A549 (cell line): ENCODE measurements around the gene FMNL2. TPM values are rescaled to one million over a fixed set of nuclear protein-coding genes. Genes with fewer than 3 reads are reported as not detected.

Experiments
- ATAC-seq, 2 experiments: fragments of 200-7000 bp in 1 of 2; fragments of >200 bp in 1 of 2; cut with Nextera tagmentation in 1 of 2; cut with Tn5 transposase in 1 of 2; 3 replicates each; pipeline versions ENCODE4 v1.8.0 to v1.9.1; 2018 to 2020; ENCODE audit warnings: mild to moderate bottlenecking in 1 of 2, moderate library complexity in 1 of 2
- CTCF ChIA-PET: fragments of 300-600 bp; sonication (Branson Sonifier 250); formaldehyde crosslinking; extraction: SDS; loops from one replicate; lab custom pipeline; 2021; ENCODE audit warnings: antibody characterized with exemption, inconsistent platforms; lab: Yijun Ruan, JAX
- POLR2A ChIA-PET: fragments of 350-600 bp; formaldehyde crosslinking; extraction: SDS; loops from one replicate; lab custom pipeline; 2021; ENCODE audit warnings: antibody characterized with exemption, inconsistent platforms; lab: Yijun Ruan, JAX
- DNase-seq, 2 experiments: peaks; one replicate each; pipeline versions ENCODE4 v3.0.0 to v3.0.0-alpha.2; 2011 to 2016; ENCODE audit warnings: low read depth in 1 of 2, low spot score in 1 of 2
- FAIRE-seq: peaks from 2 replicates; lab custom pipeline; 2011; peaks lifted over from hg19 to GRCh38; lab: Jason Lieb, UNC
- H3K27ac ChIP-seq, 2 experiments: fragments of >200 bp; sonication (Bioruptor Twin); formaldehyde crosslinking; 3 replicates each; pipeline ENCODE4 v1.5.1; 2016 to 2017
- H3K4me1 ChIP-seq: fragments of >200 bp; sonication (Bioruptor Twin); formaldehyde crosslinking; 3 replicates; pipeline ENCODE4 v1.6.1; 2016
- H3K4me2 ChIP-seq: fragments of >200 bp; sonication (Bioruptor Twin); formaldehyde crosslinking; 3 replicates; pipeline ENCODE4 v1.6.1; 2016
- H3K4me3 ChIP-seq: fragments of >200 bp; sonication (Bioruptor Twin); formaldehyde crosslinking; 3 replicates; pipeline ENCODE4 v1.5.1; 2016
- H3K9me3 ChIP-seq: fragments of >200 bp; sonication (Bioruptor Twin); formaldehyde crosslinking; 3 replicates; pipeline ENCODE4 v1.6.1; 2016
- BHLHE40 ChIP-seq: IDR thresholded peaks from 2 replicates; pipeline ENCODE4 v1.6.1; 2012; ENCODE audit warnings: low read depth, low read length, inconsistent platforms
- CBX8 ChIP-seq: fragments of 200-600 bp; sonication (generic); IDR thresholded peaks from 2 replicates; pipeline ENCODE4 v1.6.1; 2016
- CHD4 ChIP-seq: fragments of 200-600 bp; sonication (generic); IDR thresholded peaks from 2 replicates; pipeline ENCODE4 v1.6.1; 2016; ENCODE audit warnings: antibody characterized with exemption, mild to moderate bottlenecking, borderline replicate concordance
- EHF ChIP-seq: fragments of 250-450 bp; sonication (Bioruptor Pico); IDR thresholded peaks from 2 replicates; pipeline ENCODE4 v1.5.0; 2020; ENCODE audit warnings: mild to moderate bottlenecking
- EHMT2 ChIP-seq: fragments of 200-600 bp; sonication (generic); IDR thresholded peaks from 2 replicates; pipeline ENCODE4 v1.6.1; 2016; ENCODE audit warnings: antibody characterized with exemption, low read depth, mild to moderate bottlenecking, moderate library complexity
- ESRRA ChIP-seq: fragments of 150-350 bp; IDR thresholded peaks from 2 replicates; pipeline ENCODE4 v1.6.1; 2014; ENCODE audit warnings: mild to moderate bottlenecking, low read length, borderline replicate concordance
- HDAC2 ChIP-seq: fragments of 200-600 bp; sonication (generic); IDR thresholded peaks from 2 replicates; pipeline ENCODE4 v1.6.1; 2016
- HEYL ChIP-seq: fragments of 250-450 bp; sonication (Bioruptor Pico); IDR thresholded peaks from 2 replicates; pipeline ENCODE4 v1.8.0; 2021; ENCODE audit warnings: mild to moderate bottlenecking, moderate library complexity
- HOXA7 ChIP-seq: fragments of 250-450 bp; sonication (Bioruptor Pico); IDR thresholded peaks from 2 replicates; pipeline ENCODE4 v1.5.0; 2020; ENCODE audit warnings: mild to moderate bottlenecking, moderate library complexity
- HOXB13 ChIP-seq: fragments of 250-450 bp; sonication (Bioruptor Pico); IDR thresholded peaks from 2 replicates; pipeline ENCODE4 v1.5.0; 2020; ENCODE audit warnings: low read depth, mild to moderate bottlenecking, moderate library complexity
- JUN ChIP-seq, 2 experiments: fragments of >200 bp; sonication (Bioruptor Twin); formaldehyde crosslinking; IDR thresholded peaks; 2 replicates in 1 of 2; 3 replicates in 1 of 2; pipeline ENCODE4 v1.6.1; 2016 to 2017
- MAFK ChIP-seq: fragments of 450-650 bp; IDR thresholded peaks from 2 replicates; pipeline ENCODE4 v1.6.1; 2014; ENCODE audit not compliant: partially characterized antibody
- NFE2L2 ChIP-seq: fragments of 150-350 bp; conservative IDR thresholded peaks from 2 replicates; pipeline ENCODE4 v1.6.1; 2014; ENCODE audit warnings: low read length
- NPAS2 ChIP-seq: fragments of 250-450 bp; sonication (Bioruptor Pico); IDR thresholded peaks from 2 replicates; pipeline ENCODE4 v1.8.0; 2022; ENCODE audit warnings: mild to moderate bottlenecking, moderate library complexity, borderline replicate concordance
- NR3C1 ChIP-seq: fragments of >200 bp; sonication (Bioruptor Twin); formaldehyde crosslinking; IDR thresholded peaks from 3 replicates; pipeline ENCODE4 v1.6.1; 2017
- RCOR1 ChIP-seq: fragments of 150-350 bp; IDR thresholded peaks from 2 replicates; pipeline ENCODE4 v1.6.1; 2014; ENCODE audit warnings: antibody characterized with exemption, low read length, low read depth
- SMC3 ChIP-seq: fragments of >200 bp; sonication (Bioruptor Twin); formaldehyde crosslinking; IDR thresholded peaks from 3 replicates; pipeline ENCODE4 v1.6.1; 2018; ENCODE audit warnings: inconsistent platforms
- SREBF2 ChIP-seq: fragments of 450-650 bp; IDR thresholded peaks from 2 replicates; pipeline ENCODE4 v1.6.1; 2014; ENCODE audit warnings: mild to moderate bottlenecking, moderate library complexity
- ZC3H11A ChIP-seq: fragments of 450-650 bp; IDR thresholded peaks from 2 replicates; pipeline ENCODE4 v1.6.1; 2014; ENCODE audit warnings: antibody characterized with exemption, mild to moderate bottlenecking
- WGBS: methylation state at CpG from one replicate; pipeline ENCODE4 v1.1.6; 2017; ENCODE audit errors: missing lambda C conversion rate; 5-methylcytosine and 5-hydroxymethylcytosine counted together
- polyA plus RNA-seq, 4 experiments: library from polyadenylated mRNA; depleted of rRNA in 3 of 4; stranded (reverse); fragments of >200 nt; fragmentation: RNase III in 1 of 4; extraction: RNeasy Plus Mini Kit Qiagen cat#74134 plus additional on column Dnase treatment in 1 of 4; gene quantifications; 2 replicates in 3 of 4; 3 replicates in 1 of 4; pipeline ENCODE4 v1.2.3, GENCODE V29; 2011 to 2017
- TF ChIP-seq, protein P1 (sequence below): IDR thresholded peaks from 2 replicates; pipeline ENCODE4 v1.6.1; 2012
- TF ChIP-seq, protein P2 (sequence below): IDR thresholded peaks from 2 replicates; pipeline ENCODE4 v1.6.1; 2012
- TF ChIP-seq, protein P3 (sequence below): fragments of 250-450 bp; sonication (Bioruptor Pico); IDR thresholded peaks from 2 replicates; pipeline ENCODE4 v1.5.0; 2020; ENCODE audit warnings: low read depth, mild to moderate bottlenecking, moderate library complexity
- TF ChIP-seq, protein P4 (sequence below): fragments of >200 bp; sonication (Bioruptor Twin); formaldehyde crosslinking; IDR thresholded peaks from 3 replicates; pipeline ENCODE4 v1.6.1; 2016
- TF ChIP-seq, protein P5 (sequence below): fragments of 450-650 bp; IDR thresholded peaks from 2 replicates; pipeline ENCODE4 v1.6.1; 2014; ENCODE audit warnings: antibody characterized with exemption
- TF ChIP-seq, protein P6 (sequence below): fragments of 200-600 bp; sonication (generic); IDR thresholded peaks from 2 replicates; pipeline ENCODE4 v1.6.1; 2016; ENCODE audit warnings: antibody characterized with exemption, mild to moderate bottlenecking, moderate library complexity
- TF ChIP-seq, protein P7 (sequence below): IDR thresholded peaks from 2 replicates; pipeline ENCODE4 v1.6.1; 2012; ENCODE audit warnings: low read depth, borderline replicate concordance
- TF ChIP-seq, protein P8 (sequence below): fragments of 250-450 bp; sonication (Bioruptor Pico); IDR thresholded peaks from 2 replicates; pipeline ENCODE4 v1.5.0; 2021; ENCODE audit warnings: mild to moderate bottlenecking, moderate library complexity, borderline replicate concordance

The FMNL2 gene
- polyA plus RNA-seq, 2 of the 4 experiments (the other 2 are of a cell fraction), result 27.9 to 36.5 TPM

DNA sequence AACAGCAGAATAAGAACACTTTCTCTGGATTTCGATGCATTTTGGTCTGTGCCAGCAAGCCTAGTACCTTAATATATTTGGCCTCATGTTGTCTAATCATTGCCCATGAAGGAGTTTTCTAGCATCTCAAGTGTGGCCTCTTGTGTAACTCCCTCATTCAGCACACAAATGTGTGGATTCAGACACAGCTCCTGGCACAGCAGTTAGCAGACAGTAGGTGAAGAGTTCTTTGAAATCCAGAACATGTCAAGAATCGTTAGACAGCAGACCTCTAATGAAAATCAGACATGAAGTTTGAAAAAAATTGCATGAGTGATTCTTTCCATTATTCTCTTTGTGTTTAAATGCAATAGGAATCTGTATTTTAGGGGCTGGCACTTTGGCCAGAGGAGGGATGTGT is 177.0 kb downstream of the FMNL2 start:
- peak overlapping the region in 1 of 2 experiments; percentile 77; a peak in 3 of 6 replicates for H3K27ac ChIP-seq
- 88% methylated on average over 2 of the region's 2 CpGs for WGBS

DNA sequence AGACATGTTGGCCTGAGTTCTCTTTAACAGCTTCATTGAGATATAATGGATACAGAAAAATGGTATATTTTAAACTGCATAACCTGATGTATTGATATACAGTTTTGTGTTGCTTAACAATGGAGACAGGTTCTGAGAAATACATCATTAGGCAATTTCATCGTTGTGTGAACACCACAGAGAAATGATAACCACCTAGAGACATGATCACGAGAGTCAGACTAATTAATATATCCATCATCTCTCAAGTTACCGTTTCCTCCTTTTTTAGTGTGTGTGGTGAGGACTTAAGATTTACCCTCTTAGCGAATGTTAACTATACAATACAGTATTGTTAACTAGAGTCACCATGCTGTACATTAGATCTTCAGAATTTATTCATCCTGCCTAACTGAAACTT is 178.1 kb downstream of the FMNL2 start:
- DNase-seq (no peak), ATAC-seq (no peak; a peak in 1 of 6 replicates), FAIRE-seq (no peak)
- peaks cover 46% of the 10 kb centered on the region for H3K4me1 ChIP-seq
- ChIA-PET CTCF (interaction anchor here (1.5 kb wide), 1 partner anchor 22 kb away, joined by 4 read pairs; no protein-coding TSS in a partner anchor), POLR2A (no interaction called here)
- no peaks in the 10 kb centered on the region for H3K9me3 ChIP-seq
- 87% methylated on average over 4 of the region's 4 CpGs for WGBS
- peak overlapping the region; percentile 43 to 77 for H3K27ac ChIP-seq
- H3K4me2 ChIP-seq, result peak overlapping the region; percentile 51
- H3K4me3 ChIP-seq, result no peak overlapping the region
- TF ChIP-seq SREBF2 (no peak), HDAC2 (no peak), CBX8 (no peak), EHMT2 (no peak), EHF (no peak), HEYL (CRISPR knock-in tag) (no peak), MAFK (no peak), JUN (IDR thresholded peaks at IDR 0.05) (no peak)
- TF ChIP-seq, protein P1, sequence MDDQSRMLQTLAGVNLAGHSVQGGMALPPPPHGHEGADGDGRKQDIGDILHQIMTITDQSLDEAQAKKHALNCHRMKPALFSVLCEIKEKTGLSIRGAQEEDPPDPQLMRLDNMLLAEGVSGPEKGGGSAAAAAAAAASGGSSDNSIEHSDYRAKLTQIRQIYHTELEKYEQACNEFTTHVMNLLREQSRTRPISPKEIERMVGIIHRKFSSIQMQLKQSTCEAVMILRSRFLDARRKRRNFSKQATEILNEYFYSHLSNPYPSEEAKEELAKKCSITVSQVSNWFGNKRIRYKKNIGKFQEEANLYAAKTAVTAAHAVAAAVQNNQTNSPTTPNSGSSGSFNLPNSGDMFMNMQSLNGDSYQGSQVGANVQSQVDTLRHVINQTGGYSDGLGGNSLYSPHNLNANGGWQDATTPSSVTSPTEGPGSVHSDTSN, result no peak
- TF ChIP-seq, protein P2, sequence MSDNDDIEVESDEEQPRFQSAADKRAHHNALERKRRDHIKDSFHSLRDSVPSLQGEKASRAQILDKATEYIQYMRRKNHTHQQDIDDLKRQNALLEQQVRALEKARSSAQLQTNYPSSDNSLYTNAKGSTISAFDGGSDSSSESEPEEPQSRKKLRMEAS, result no peak
- TF ChIP-seq, protein P3, sequence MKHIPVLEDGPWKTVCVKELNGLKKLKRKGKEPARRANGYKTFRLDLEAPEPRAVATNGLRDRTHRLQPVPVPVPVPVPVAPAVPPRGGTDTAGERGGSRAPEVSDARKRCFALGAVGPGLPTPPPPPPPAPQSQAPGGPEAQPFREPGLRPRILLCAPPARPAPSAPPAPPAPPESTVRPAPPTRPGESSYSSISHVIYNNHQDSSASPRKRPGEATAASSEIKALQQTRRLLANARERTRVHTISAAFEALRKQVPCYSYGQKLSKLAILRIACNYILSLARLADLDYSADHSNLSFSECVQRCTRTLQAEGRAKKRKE (CRISPR knock-in tag), result no peak
- TF ChIP-seq, protein P4, sequence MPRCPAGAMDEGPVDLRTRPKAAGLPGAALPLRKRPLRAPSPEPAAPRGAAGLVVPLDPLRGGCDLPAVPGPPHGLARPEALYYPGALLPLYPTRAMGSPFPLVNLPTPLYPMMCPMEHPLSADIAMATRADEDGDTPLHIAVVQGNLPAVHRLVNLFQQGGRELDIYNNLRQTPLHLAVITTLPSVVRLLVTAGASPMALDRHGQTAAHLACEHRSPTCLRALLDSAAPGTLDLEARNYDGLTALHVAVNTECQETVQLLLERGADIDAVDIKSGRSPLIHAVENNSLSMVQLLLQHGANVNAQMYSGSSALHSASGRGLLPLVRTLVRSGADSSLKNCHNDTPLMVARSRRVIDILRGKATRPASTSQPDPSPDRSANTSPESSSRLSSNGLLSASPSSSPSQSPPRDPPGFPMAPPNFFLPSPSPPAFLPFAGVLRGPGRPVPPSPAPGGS, result no peak

More for the DNA sequence above, 177.0 kb downstream of the FMNL2 start:
- DNase-seq, result no peak
- no peak for TF ChIP-seq RCOR1
- TF ChIP-seq, protein P5, sequence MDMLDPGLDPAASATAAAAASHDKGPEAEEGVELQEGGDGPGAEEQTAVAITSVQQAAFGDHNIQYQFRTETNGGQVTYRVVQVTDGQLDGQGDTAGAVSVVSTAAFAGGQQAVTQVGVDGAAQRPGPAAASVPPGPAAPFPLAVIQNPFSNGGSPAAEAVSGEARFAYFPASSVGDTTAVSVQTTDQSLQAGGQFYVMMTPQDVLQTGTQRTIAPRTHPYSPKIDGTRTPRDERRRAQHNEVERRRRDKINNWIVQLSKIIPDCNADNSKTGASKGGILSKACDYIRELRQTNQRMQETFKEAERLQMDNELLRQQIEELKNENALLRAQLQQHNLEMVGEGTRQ, result no peak
- TF ChIP-seq ZC3H11A, result no peak
- TF ChIP-seq, protein P6, sequence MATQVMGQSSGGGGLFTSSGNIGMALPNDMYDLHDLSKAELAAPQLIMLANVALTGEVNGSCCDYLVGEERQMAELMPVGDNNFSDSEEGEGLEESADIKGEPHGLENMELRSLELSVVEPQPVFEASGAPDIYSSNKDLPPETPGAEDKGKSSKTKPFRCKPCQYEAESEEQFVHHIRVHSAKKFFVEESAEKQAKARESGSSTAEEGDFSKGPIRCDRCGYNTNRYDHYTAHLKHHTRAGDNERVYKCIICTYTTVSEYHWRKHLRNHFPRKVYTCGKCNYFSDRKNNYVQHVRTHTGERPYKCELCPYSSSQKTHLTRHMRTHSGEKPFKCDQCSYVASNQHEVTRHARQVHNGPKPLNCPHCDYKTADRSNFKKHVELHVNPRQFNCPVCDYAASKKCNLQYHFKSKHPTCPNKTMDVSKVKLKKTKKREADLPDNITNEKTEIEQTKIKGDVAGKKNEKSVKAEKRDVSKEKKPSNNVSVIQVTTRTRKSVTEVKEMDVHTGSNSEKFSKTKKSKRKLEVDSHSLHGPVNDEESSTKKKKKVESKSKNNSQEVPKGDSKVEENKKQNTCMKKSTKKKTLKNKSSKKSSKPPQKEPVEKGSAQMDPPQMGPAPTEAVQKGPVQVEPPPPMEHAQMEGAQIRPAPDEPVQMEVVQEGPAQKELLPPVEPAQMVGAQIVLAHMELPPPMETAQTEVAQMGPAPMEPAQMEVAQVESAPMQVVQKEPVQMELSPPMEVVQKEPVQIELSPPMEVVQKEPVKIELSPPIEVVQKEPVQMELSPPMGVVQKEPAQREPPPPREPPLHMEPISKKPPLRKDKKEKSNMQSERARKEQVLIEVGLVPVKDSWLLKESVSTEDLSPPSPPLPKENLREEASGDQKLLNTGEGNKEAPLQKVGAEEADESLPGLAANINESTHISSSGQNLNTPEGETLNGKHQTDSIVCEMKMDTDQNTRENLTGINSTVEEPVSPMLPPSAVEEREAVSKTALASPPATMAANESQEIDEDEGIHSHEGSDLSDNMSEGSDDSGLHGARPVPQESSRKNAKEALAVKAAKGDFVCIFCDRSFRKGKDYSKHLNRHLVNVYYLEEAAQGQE, result no peak
- TF ChIP-seq SMC3, result no peak
- TF ChIP-seq, protein P7, sequence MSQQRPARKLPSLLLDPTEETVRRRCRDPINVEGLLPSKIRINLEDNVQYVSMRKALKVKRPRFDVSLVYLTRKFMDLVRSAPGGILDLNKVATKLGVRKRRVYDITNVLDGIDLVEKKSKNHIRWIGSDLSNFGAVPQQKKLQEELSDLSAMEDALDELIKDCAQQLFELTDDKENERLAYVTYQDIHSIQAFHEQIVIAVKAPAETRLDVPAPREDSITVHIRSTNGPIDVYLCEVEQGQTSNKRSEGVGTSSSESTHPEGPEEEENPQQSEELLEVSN, result no peak
- TF ChIP-seq BHLHE40, result no peak
- TF ChIP-seq, protein P3 (CRISPR knock-in tag), result no peak
- no peak for TF ChIP-seq ESRRA
- no peak for TF ChIP-seq HOXA7 (CRISPR knock-in tag)
- TF ChIP-seq HOXB13 (CRISPR knock-in tag), result no peak
- TF ChIP-seq, protein P2, result no peak
- no peak for TF ChIP-seq MAFK
- TF ChIP-seq EHMT2, result no peak
- TF ChIP-seq HDAC2, result no peak
- no peak for TF ChIP-seq NR3C1
- TF ChIP-seq NPAS2 (CRISPR knock-in tag), result no peak
- TF ChIP-seq, protein P8, sequence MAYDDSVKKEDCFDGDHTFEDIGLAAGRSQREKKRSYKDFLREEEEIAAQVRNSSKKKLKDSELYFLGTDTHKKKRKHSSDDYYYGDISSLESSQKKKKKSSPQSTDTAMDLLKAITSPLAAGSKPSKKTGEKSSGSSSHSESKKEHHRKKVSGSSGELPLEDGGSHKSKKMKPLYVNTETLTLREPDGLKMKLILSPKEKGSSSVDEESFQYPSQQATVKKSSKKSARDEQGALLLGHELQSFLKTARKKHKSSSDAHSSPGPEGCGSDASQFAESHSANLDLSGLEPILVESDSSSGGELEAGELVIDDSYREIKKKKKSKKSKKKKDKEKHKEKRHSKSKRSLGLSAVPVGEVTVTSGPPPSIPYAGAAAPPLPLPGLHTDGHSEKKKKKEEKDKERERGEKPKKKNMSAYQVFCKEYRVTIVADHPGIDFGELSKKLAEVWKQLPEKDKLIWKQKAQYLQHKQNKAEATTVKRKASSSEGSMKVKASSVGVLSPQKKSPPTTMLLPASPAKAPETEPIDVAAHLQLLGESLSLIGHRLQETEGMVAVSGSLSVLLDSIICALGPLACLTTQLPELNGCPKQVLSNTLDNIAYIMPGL (CRISPR knock-in tag), result no peak
- no peak for TF ChIP-seq CHD4
- no peak for TF ChIP-seq NFE2L2
- TF ChIP-seq, all 56 proteins: peak for 0
- FAIRE-seq (no peak), ATAC-seq (no peak)
- no peak overlapping the region for H3K4me2 ChIP-seq
- H3K9me3 ChIP-seq, result no peaks in the 10 kb centered on the region
- no peak overlapping the region for H3K4me3 ChIP-seq
- ChIA-PET CTCF (no interaction called here), POLR2A (no interaction called here)
- H3K4me1 ChIP-seq, result peaks cover 52% of the 10 kb centered on the region
